RCC 7860 (cell line): ENCODE data around the gene TXNIP.

Experiments
- DNase-seq: peaks from one replicate; pipeline ENCODE4 v3.0.0-alpha.2; 2015; ENCODE audit warnings: low spot score
- FAIRE-seq: peaks from 2 replicates; lab custom pipeline; 2012; peaks lifted over from hg19 to GRCh38; lab: Jason Lieb, UNC

The TXNIP gene

DNA sequence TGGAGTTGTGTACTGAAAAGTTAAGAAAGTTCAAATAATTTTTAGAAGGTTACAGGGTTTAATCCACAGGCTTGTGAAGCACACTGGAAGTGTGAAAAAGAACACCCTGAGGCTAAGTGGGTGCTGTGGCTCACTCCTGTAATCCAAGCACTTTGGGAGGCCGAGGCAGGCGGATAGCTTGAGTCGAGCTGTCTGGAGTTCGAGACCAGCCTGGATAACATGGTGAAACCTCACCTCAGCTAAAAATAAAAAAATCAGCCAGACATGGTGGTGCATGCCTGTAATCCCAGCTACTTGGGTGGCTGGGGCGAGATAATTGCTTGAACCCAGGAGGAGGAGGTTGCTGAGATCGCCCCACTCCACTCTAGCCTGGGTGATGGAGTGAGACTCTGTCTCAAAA is 9.8 kb downstream of the TXNIP start:
- no peak for DNase-seq
- no peak for FAIRE-seq

DNA sequence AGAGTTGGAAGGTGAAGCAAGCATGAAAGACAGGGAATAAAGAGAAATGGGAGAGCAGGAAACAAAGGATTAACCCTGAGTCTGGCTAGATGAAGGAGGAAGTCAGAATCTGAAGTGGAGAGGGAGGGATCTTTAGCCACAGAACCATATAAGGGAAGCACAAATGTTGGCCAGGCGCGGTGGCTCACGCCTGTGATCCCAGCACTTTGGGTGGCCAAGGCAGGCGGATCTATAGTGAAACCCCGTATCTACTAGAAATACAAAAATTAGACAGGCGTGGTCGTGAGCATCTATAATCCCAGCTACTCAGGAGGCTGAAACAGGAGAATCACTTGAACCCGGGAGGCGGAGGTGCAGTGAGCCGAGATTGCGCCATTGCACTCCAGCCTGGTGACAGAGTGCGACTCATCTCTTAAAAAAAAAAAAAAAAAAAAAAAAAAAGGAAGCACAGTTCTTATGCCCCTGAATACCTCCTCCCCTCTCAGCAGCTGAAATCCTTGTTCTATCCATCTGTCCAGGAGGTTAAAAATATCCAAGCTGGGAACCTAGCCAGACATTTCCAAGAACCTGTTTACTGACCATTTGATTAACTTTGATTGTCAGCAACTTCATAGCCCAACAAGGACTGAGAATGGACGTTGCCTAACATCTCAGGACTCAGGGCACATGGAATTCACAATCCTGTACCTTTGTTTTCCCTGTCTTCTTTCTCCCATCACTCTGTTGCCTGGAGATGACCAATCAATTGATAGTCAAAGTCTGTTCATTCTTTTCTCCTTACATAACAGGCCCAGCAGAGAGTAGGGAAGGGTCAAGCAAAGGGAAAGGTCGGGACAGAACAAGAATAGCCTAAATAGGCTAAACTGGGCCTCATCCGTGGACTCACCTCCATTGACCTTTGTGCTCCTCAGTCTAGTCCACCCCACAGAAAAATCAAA is 10.6 kb downstream of the TXNIP start:
- FAIRE-seq: no peak
- no peak for DNase-seq

GRCh38 chr1:145985129-145985501 is 11.3 kb downstream of the TXNIP start:
- no peak for DNase-seq
- no peak for FAIRE-seq

GRCh38 chr1:145983960-145984830 is 12.2 kb downstream of the TXNIP start:
- FAIRE-seq (no peak), DNase-seq (no peak)

DNA sequence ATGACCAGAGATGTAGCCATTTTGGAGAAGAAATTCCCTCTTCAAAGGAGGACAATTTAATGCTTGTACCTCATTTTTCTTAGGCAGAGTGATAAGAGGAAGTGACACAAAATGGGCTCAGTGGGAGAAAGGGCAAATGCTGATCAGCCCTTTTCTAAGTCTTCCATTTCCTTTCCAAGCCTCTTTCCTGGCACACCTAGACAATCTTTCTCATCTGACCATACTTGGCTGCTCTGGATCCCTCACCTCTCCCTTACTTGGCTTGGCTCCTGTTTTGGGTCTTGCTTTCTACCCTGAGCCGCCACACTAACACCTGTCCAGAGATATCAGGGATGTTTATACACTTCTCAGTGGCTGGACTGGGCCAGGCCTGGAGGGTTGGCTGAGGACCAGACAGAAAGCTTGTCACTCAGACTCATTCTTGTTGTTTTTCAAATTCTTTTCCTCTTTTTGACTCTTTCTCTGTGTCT is 13.1 kb downstream of the TXNIP start:
- FAIRE-seq (no peak), DNase-seq (no peak)

- no peak for DNase-seq
- FAIRE-seq: no peak
These were observed 14.2 kb downstream of the TXNIP start for GRCh38 chr1:145982010-145982723.

GRCh38 chr1:145980457-145980994 is 15.9 kb downstream of the TXNIP start:
- DNase-seq: no peak
- no peak for FAIRE-seq

- no peak for FAIRE-seq
- no peak for DNase-seq
These were observed 16.5 kb downstream of the TXNIP start for GRCh38 chr1:145979746-145980456.

- FAIRE-seq: peak; percentile 90
- DNase-seq: peak; percentile 98
These were observed 17.3 kb downstream of the TXNIP start for GRCh38 chr1:145978854-145979745.

GRCh38 chr1:145978471-145978853 is 17.9 kb downstream of the TXNIP start:
- DNase-seq (no peak), FAIRE-seq (no peak)

DNA sequence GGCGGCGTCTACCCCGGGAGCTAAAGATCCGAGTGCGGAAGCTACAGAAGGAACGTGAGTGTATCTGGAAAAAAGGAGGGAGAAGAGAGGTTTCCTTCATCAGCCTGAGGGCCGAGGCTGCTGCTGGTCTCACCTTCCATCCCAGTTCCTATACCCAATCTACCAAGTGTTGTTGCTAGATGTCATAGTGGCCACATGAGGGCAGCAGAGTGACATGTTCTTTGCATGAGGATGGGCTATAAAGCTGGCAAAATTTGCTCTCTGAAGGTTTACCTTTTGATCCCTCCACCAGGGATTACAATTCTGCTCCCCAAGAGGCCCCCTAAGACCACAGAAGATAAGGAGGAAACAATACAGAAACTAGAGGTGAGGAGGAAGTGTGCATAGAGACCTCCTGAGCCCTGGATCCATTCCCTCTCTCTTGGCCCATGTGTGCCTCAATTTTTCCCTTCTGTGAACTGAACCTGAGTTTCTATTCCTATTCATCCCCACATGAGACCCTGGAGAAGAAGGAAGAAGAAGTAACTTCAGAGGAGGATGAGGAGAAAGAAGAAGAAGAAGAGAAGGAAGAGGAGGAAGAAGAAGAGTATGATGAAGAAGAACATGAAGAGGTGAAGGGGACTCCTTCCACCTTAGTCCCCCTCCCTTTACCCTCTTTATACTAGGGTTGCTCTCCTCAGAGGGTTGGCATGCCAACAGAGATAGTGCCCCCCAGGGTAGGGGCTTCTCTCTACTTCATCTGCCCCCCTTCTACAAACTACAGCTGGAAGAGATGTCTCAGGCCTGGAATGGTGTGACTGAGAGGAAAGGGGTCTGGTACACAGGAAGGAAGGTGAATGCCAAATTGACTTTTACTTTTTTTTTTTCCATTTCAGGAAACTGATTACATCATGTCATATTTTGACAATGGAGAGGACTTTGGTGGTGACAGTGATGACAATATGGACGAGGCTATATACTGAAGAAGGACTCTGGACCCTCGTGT is 18.6 kb downstream of the TXNIP start:
- FAIRE-seq: no peak

GRCh38 chr1:145977016-145977415 is 19.4 kb downstream of the TXNIP start:
- FAIRE-seq (no peak), DNase-seq (no peak)

More for the DNA sequence above, 18.6 kb downstream of the TXNIP start:
- peak; percentile 74 for DNase-seq

DNA sequence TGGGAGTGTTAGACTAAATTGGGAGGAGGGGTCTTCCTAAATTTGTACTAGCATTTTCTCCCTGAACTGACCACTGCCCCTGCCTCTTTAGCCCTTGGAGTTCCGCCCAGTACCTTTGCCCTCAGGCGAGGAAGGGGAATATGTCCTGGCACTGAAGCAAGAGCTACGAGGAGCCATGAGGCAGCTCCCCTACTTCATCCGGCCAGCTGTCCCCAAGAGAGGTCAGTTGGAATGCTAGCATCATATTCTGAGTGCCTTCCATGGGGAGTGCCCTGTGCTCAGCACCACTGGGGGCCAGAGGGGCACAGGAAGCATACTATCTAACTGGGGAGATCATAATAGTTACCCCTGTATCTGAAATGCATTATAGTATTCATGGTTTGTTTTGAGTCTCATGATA is 21.2 kb downstream of the TXNIP start:
- FAIRE-seq (no peak), DNase-seq (no peak)

- no peak for FAIRE-seq
- no peak for DNase-seq
These were observed 21.7 kb downstream of the TXNIP start for GRCh38 chr1:145974721-145975120.

DNA sequence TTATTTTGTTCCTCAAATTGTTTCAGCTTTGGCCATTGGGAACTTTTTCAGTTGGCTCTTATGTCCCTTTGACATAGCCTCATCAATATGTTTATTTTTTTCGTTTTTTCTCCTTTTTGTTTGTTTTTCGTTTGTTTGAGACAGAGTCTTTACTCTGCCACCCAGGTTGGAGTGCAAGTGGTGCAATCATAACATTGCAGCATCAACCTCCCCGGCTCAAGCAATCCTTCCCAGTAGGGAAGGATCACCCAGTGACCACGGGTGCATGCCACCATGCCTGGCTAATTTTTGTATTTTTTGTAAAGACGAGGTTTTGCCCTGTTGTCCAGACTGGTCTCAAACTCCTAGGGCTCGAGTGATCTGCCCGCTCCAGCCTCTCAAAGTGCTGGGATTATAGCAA is 23.8 kb downstream of the TXNIP start:
- no peak for DNase-seq
- FAIRE-seq: no peak

DNA sequence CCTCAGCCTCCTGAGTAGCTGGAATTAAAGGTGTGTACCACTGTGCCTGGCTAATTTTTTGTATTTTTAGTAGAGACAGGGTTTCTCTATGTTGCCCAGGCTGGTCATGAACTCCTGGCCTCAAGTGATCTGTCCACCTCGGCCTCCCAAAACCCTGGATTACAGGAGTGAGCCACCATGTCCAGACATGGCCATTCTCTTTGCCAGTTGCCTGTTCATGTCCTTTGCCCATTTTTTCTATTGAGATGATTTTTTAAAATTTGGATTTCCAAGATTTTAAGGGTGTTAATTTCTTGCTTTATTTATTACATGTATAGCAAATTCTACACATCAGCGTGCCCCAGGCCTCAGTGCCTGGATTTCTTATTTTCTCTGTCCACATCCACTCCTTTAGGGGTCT is 29.1 kb downstream of the TXNIP start:
- DNase-seq (no peak), FAIRE-seq (no peak)

- DNase-seq: no peak
- FAIRE-seq: no peak
These were observed 31.1 kb downstream of the TXNIP start for GRCh38 chr1:145965119-145965744.
